Chondrocyte (in vitro differentiated cells): ENCODE results near the gene CASP2. TPM values are rescaled to one million over a fixed set of nuclear protein-coding genes. Genes with fewer than 3 reads are reported as not detected.

Experiments used
- DNase-seq: peaks from one replicate; pipeline ENCODE4 v3.0.0; 2021; ENCODE audit warnings: mixed read lengths, low spot score
- H3K27ac Mint-ChIP-seq: one replicate; pipeline ENCODE4 v1.8.0; 2021; ENCODE audit warnings: mild to moderate bottlenecking, moderate library complexity, mixed read lengths; ENCODE audit not compliant: unreplicated experiment
- H3K27me3 Mint-ChIP-seq: 2 replicates; pipeline ENCODE4 v1.8.0; 2021; ENCODE audit warnings: low read depth, mixed read lengths
- H3K36me3 Mint-ChIP-seq: 2 replicates; pipeline ENCODE4 v1.8.0; 2021; ENCODE audit warnings: low read depth, mixed read lengths
- H3K4me1 Mint-ChIP-seq: 2 replicates; pipeline ENCODE4 v1.8.0; 2021; ENCODE audit warnings: low read depth, mild to moderate bottlenecking, mixed read lengths
- H3K4me3 Mint-ChIP-seq: one replicate; pipeline ENCODE4 v1.8.0; 2021; ENCODE audit warnings: mild to moderate bottlenecking, moderate library complexity, mixed read lengths; ENCODE audit not compliant: unreplicated experiment
- H3K9me3 Mint-ChIP-seq: 2 replicates; pipeline ENCODE4 v1.8.0; 2021; ENCODE audit warnings: low read depth, mixed read lengths
- CTCF ChIP-seq: fragments of 200-600 bp; sonication (generic); IDR thresholded peaks from 2 replicates; pipeline ENCODE4 v1.5.0; 2021; ENCODE audit warnings: antibody characterized with exemption, mild to moderate bottlenecking, moderate library complexity
- long read RNA-seq: library from polyadenylated mRNA; stranded (forward); transcript quantifications from one replicate; pipeline ENCODE4 v2.0.0, GENCODE V29; 2021
- total RNA-seq: library from RNA; stranded (reverse); gene quantifications from 3 replicates; pipeline ENCODE4 v1.2.1, GENCODE V29; 2021

CASP2 gene
- total RNA-seq: 28.7 to 31.5 TPM (median 30.3 TPM) in 3 replicates
- long read RNA-seq, full-length matches to known transcripts: 15 of 16 reads
- long read RNA-seq, partial matches to known transcripts: 0 of 16 reads
- long read RNA-seq, other reads (novel, unspliced or antisense): 1 of 16 reads

GRCh38 chr7:143287935-143288826 is at the start of gene CASP2:
TSS of gene CASP2 (plus strand) at chr7:143288351. CDS start at chr7:143288456, 105 bp downstream.
- no peaks in the 10 kb centered on the region for H3K27me3 Mint-ChIP-seq
- peak within 1 kb of the TSS; percentile 91 for H3K4me3 Mint-ChIP-seq
- H3K27ac Mint-ChIP-seq: peak within 1 kb of the TSS; percentile 94
- H3K36me3 Mint-ChIP-seq: peaks cover 9% of the 10 kb centered on the region
- peaks cover 36% of the 10 kb centered on the region for H3K4me1 Mint-ChIP-seq
- H3K9me3 Mint-ChIP-seq: no peaks in the 10 kb centered on the region
- peak; percentile 74 for TF ChIP-seq CTCF
- peak; percentile 99 for DNase-seq

- TF ChIP-seq CTCF: no peak
- H3K36me3 Mint-ChIP-seq: peaks cover 9% of the 10 kb centered on the region
- H3K4me1 Mint-ChIP-seq: peaks cover 18% of the 10 kb centered on the region
- H3K27ac Mint-ChIP-seq: peak overlapping the region; percentile 0
- DNase-seq: no peak
- H3K9me3 Mint-ChIP-seq: peaks cover 23% of the 10 kb centered on the region
- peaks cover 2% of the 10 kb centered on the region for H3K27me3 Mint-ChIP-seq
- H3K4me3 Mint-ChIP-seq: no peak overlapping the region
Observed at GRCh38 chr7:143239813-143240212, 48.3 kb upstream of the CASP2 start.

- Mint-ChIP-seq H3K9me3 (peaks cover 18% of the 10 kb centered on the region), H3K36me3 (peaks cover 9% of the 10 kb centered on the region), H3K4me1 (peaks cover 18% of the 10 kb centered on the region), H3K27ac (peak overlapping the region; percentile 0), H3K4me3 (no peak overlapping the region), H3K27me3 (peaks cover 2% of the 10 kb centered on the region)
- TF ChIP-seq CTCF: peak; percentile 97
- DNase-seq: no peak
Observed at GRCh38 chr7:143240291-143241168, 47.6 kb upstream of the CASP2 start.

GRCh38 chr7:143242306-143242705 is 45.8 kb upstream of the CASP2 start:
- H3K36me3 Mint-ChIP-seq: no peaks in the 10 kb centered on the region
- H3K4me3 Mint-ChIP-seq: no peak overlapping the region
- DNase-seq: no peak
- no peak for TF ChIP-seq CTCF
- H3K4me1 Mint-ChIP-seq: peaks cover 18% of the 10 kb centered on the region
- peaks cover 3% of the 10 kb centered on the region for H3K27me3 Mint-ChIP-seq
- no peak overlapping the region for H3K27ac Mint-ChIP-seq
- H3K9me3 Mint-ChIP-seq: peaks cover 1% of the 10 kb centered on the region

- H3K27me3 Mint-ChIP-seq: peaks cover 3% of the 10 kb centered on the region
- H3K4me1 Mint-ChIP-seq: peaks cover 18% of the 10 kb centered on the region
- H3K27ac Mint-ChIP-seq: no peak overlapping the region
- H3K9me3 Mint-ChIP-seq: no peaks in the 10 kb centered on the region
- H3K36me3 Mint-ChIP-seq: no peaks in the 10 kb centered on the region
- TF ChIP-seq CTCF: no peak
- DNase-seq: no peak
- no peak overlapping the region for H3K4me3 Mint-ChIP-seq
Observed at GRCh38 chr7:143243111-143243510, 45.0 kb upstream of the CASP2 start.
